GM23338 (cell line): ENCODE measurements around the gene FRMD4A. TPM values are rescaled to one million over a fixed set of nuclear protein-coding genes. Genes with fewer than 3 reads are reported as not detected.

ENCODE experiments used
- ATAC-seq: fragments of 200-7000 bp; cut with Tn5 transposase; 3 replicates; pipeline ENCODE4 v1.9.1; 2020
- DNase-seq: peaks from one replicate; pipeline ENCODE4 v3.0.0-alpha.2; 2015; ENCODE audit warnings: low spot score
- H2AFZ ChIP-seq: fragments of 200-600 bp; sonication (generic); 2 replicates; pipeline ENCODE4 v1.8.0; 2016; ENCODE audit warnings: antibody characterized with exemption, mild to moderate bottlenecking, moderate library complexity
- H3F3A ChIP-seq: fragments of 200-600 bp; sonication (generic); replicated peaks from 2 replicates; pipeline ENCODE4 v1.8.0; 2017; ENCODE audit warnings: antibody characterized with exemption, mixed run types, low read depth
- H3K27ac ChIP-seq: fragments of 200-600 bp; sonication (generic); 2 replicates; pipeline ENCODE4 v1.6.1; 2016; ENCODE audit warnings: low read depth
- H3K27me3 ChIP-seq: fragments of 200-600 bp; sonication (generic); 2 replicates; pipeline ENCODE4 v1.8.0; 2016; ENCODE audit warnings: mild to moderate bottlenecking, mixed run types, moderate library complexity; ENCODE audit not compliant: insufficient read depth
- H3K36me3 ChIP-seq: fragments of 200-600 bp; sonication (generic); 2 replicates; pipeline ENCODE4 v1.8.0; 2016; ENCODE audit warnings: mild to moderate bottlenecking; ENCODE audit not compliant: insufficient read depth
- H3K4me1 ChIP-seq: fragments of 200-600 bp; sonication (generic); 2 replicates; pipeline ENCODE4 v1.8.0; 2016; ENCODE audit warnings: mild to moderate bottlenecking, moderate library complexity; ENCODE audit not compliant: insufficient read depth
- H3K4me2 ChIP-seq: fragments of 200-600 bp; sonication (generic); 2 replicates; pipeline ENCODE4 v1.7.1; 2017; ENCODE audit warnings: mixed run types
- H3K4me3 ChIP-seq: fragments of 200-600 bp; sonication (generic); 2 replicates; pipeline ENCODE4 v1.6.1; 2016; ENCODE audit warnings: mixed run types
- H3K79me2 ChIP-seq: fragments of 200-600 bp; sonication (generic); replicated peaks from 2 replicates; pipeline ENCODE4 v1.8.0; 2017; ENCODE audit warnings: mild to moderate bottlenecking; ENCODE audit not compliant: insufficient read depth
- H3K9me2 ChIP-seq: fragments of 200-600 bp; sonication (generic); 2 replicates; pipeline ENCODE4 v1.8.0; 2017; ENCODE audit not compliant: insufficient read depth
- H4K20me1 ChIP-seq: fragments of 200-600 bp; sonication (generic); replicated peaks from 2 replicates; pipeline ENCODE4 v1.8.0; 2017; ENCODE audit warnings: mild to moderate bottlenecking; ENCODE audit not compliant: insufficient read depth
- H3K27ac Mint-ChIP-seq: 2 replicates; pipeline ENCODE4 v1.8.0; 2020; ENCODE audit warnings: inconsistent platforms, mild to moderate bottlenecking, moderate library complexity, mixed read lengths
- H3K27me3 Mint-ChIP-seq: 3 replicates; pipeline ENCODE4 v1.8.0; 2022; ENCODE audit warnings: low read depth, mild to moderate bottlenecking, moderate library complexity, mixed read lengths, inconsistent platforms; ENCODE audit not compliant: insufficient read depth, poor library complexity
- H3K36me3 Mint-ChIP-seq: 3 replicates; pipeline ENCODE4 v1.8.0; 2021; ENCODE audit warnings: low read depth, mild to moderate bottlenecking, inconsistent platforms, moderate library complexity, mixed read lengths
- H3K4me1 Mint-ChIP-seq: 3 replicates; pipeline ENCODE4 v1.8.0; 2020; ENCODE audit warnings: mild to moderate bottlenecking, inconsistent platforms, mixed read lengths
- H3K4me3 Mint-ChIP-seq: 3 replicates; pipeline ENCODE4 v1.8.0; 2021; ENCODE audit warnings: moderate library complexity, mild to moderate bottlenecking, inconsistent platforms, mixed read lengths
- H3K9me3 Mint-ChIP-seq: 3 replicates; pipeline ENCODE4 v1.8.0; 2020; ENCODE audit warnings: moderate library complexity, mild to moderate bottlenecking, inconsistent platforms, mixed read lengths
- CREB1 ChIP-seq: fragments of 250-450 bp; sonication (Bioruptor Pico); IDR thresholded peaks from 2 replicates; pipeline ENCODE4 v1.5.0; 2020; ENCODE audit warnings: low read depth, mild to moderate bottlenecking, moderate library complexity
- EZH2 ChIP-seq: fragments of 200-600 bp; sonication (generic); IDR thresholded peaks from one replicate; pipeline ENCODE4 v1.8.0; 2017; ENCODE audit warnings: antibody characterized with exemption, mild to moderate bottlenecking, low read depth; ENCODE audit not compliant: unreplicated experiment
- EZH2phosphoT487 ChIP-seq: fragments of 200-600 bp; sonication (generic); IDR thresholded peaks from one replicate; pipeline ENCODE4 v1.8.1; 2018; ENCODE audit warnings: antibody characterized with exemption; ENCODE audit not compliant: unreplicated experiment
- JUNB ChIP-seq: IDR thresholded peaks from one replicate; pipeline ENCODE4 v1.6.1; 2016; ENCODE audit warnings: antibody characterized with exemption; ENCODE audit not compliant: unreplicated experiment
- NANOG ChIP-seq: IDR thresholded peaks from 2 replicates; pipeline ENCODE4 v1.6.1; 2016; ENCODE audit warnings: antibody characterized with exemption, borderline replicate concordance
- STAT1 ChIP-seq: IDR thresholded peaks from one replicate; pipeline ENCODE4 v1.6.1; 2016; ENCODE audit warnings: antibody characterized with exemption; ENCODE audit not compliant: unreplicated experiment
- ZNF331 ChIP-seq: fragments of 250-450 bp; sonication (Bioruptor Pico); IDR thresholded peaks from 2 replicates; pipeline ENCODE4 v1.5.0; 2020; ENCODE audit warnings: low read depth, mild to moderate bottlenecking, moderate library complexity
- ZNF462 ChIP-seq: fragments of 250-450 bp; sonication (Bioruptor Pico); IDR thresholded peaks from 2 replicates; pipeline ENCODE4 v1.5.0; 2020; ENCODE audit warnings: mild to moderate bottlenecking, moderate library complexity
- polyA plus RNA-seq: library from polyadenylated mRNA; unstranded; fragments of >200 nt; fragmentation: Nextera tagmentation; extraction: Ambion mirVana; gene quantifications from 2 replicates; pipeline ENCODE4 v1.2.1, GENCODE V29; 2016
- total RNA-seq: library from RNA; depleted of rRNA; stranded (reverse); fragments of >200 nt; shearing (Covaris generic); gene quantifications from 2 replicates; pipeline ENCODE4 v1.2.3, GENCODE V29; 2014
- TF ChIP-seq, protein P1 (sequence below): IDR thresholded peaks from 2 replicates; pipeline ENCODE4 v1.6.1; 2016; ENCODE audit warnings: antibody characterized with exemption
- TF ChIP-seq, protein P2 (sequence below): IDR thresholded peaks from one replicate; pipeline ENCODE4 v1.6.1; 2018; ENCODE audit warnings: antibody characterized with exemption; ENCODE audit not compliant: unreplicated experiment

Gene FRMD4A
- total and polyA plus RNA-seq, 2 experiments from 2014 or later: 14.0 to 20.1 TPM

DNA sequence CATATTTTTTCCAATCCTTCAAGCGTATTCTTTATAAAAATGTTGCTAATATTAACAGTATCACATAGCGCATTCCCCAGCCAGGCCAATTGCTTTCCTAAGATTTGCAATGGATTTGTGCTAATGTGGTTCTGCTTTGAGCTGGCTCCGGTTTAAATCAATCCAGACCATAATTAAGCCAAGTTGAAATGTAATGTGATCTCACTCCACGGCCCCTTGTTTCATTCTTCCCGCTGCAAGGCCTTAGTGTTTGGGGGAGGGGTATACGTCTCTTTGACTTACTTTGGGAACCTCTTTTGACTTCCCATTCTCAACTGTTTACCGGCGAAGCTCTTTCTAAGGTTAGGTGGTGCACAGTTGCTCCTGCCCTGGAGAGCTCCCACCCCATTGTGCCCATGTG, 657.6 kb downstream of the FRMD4A start (continued):
- TF ChIP-seq ZNF462 (no peak), EZH2phosphoT487 (no peak), CREB1 (CRISPR knock-in tag) (no peak), JUNB (no peak)
- TF ChIP-seq, protein P1, sequence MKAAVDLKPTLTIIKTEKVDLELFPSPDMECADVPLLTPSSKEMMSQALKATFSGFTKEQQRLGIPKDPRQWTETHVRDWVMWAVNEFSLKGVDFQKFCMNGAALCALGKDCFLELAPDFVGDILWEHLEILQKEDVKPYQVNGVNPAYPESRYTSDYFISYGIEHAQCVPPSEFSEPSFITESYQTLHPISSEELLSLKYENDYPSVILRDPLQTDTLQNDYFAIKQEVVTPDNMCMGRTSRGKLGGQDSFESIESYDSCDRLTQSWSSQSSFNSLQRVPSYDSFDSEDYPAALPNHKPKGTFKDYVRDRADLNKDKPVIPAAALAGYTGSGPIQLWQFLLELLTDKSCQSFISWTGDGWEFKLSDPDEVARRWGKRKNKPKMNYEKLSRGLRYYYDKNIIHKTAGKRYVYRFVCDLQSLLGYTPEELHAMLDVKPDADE: no peak

DNA sequence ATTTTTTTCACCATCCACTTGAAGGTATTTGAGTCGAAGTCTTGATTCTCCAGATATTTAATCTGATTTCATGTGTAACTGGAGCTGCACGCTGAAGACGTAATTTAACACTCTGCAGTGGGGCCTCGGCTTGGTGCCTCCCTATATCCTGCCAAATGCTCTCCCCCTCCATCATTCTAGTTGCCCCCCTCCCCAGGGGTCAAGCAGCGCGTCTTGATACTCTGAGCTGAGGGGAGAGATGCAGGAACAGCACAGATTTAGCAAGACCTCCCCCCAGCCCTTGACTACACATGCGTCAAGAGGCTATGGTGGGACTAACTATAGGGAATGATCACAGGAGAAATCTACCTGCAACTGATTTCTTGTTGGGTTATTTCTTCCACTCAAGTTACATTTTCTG, 658.2 kb downstream of the FRMD4A start:
- no peak overlapping the region for H3K4me3 ChIP-seq
- H3K27me3 ChIP-seq: no peaks in the 10 kb centered on the region
- peaks cover 21% of the 10 kb centered on the region for H3K4me1 ChIP-seq
- H3K27ac ChIP-seq: peak overlapping the region; percentile 48
- Mint-ChIP-seq H3K27me3 (no peaks in the 10 kb centered on the region), H3K36me3 (peaks cover 33% of the 10 kb centered on the region), H3K4me3 (peak overlapping the region; percentile 2; the same call in 2 of the 3 replicates), H3K4me1 (peaks cover 30% of the 10 kb centered on the region), H3K9me3 (no peaks in the 10 kb centered on the region), H3K27ac (peak overlapping the region; percentile 88)
- 0 out of 2 replicates have a peak, but pooled peaks cover 4% of the 10 kb centered on the region for H3F3A ChIP-seq
- H3K79me2 ChIP-seq: no peaks in the 10 kb centered on the region
- no peaks in the 10 kb centered on the region for H4K20me1 ChIP-seq
- H3K9me2 ChIP-seq: peaks cover 7% of the 10 kb centered on the region; the same call in 1 of the 2 replicates
- DNase-seq (peak; percentile 59), ATAC-seq (peak; percentile 84)
- H3K4me2 ChIP-seq: peak overlapping the region; percentile 47
- H3K36me3 ChIP-seq: no peaks in the 10 kb centered on the region
- no peak overlapping the region for H2AFZ ChIP-seq
- TF ChIP-seq STAT1 (no peak), EZH2phosphoT487 (no peak), JUNB (no peak), ZNF331 (CRISPR knock-in tag) (no peak), CREB1 (CRISPR knock-in tag) (no peak), NANOG (no peak), EZH2 (no peak)
- TF ChIP-seq, protein P1: no peak
- TF ChIP-seq, protein P2, sequence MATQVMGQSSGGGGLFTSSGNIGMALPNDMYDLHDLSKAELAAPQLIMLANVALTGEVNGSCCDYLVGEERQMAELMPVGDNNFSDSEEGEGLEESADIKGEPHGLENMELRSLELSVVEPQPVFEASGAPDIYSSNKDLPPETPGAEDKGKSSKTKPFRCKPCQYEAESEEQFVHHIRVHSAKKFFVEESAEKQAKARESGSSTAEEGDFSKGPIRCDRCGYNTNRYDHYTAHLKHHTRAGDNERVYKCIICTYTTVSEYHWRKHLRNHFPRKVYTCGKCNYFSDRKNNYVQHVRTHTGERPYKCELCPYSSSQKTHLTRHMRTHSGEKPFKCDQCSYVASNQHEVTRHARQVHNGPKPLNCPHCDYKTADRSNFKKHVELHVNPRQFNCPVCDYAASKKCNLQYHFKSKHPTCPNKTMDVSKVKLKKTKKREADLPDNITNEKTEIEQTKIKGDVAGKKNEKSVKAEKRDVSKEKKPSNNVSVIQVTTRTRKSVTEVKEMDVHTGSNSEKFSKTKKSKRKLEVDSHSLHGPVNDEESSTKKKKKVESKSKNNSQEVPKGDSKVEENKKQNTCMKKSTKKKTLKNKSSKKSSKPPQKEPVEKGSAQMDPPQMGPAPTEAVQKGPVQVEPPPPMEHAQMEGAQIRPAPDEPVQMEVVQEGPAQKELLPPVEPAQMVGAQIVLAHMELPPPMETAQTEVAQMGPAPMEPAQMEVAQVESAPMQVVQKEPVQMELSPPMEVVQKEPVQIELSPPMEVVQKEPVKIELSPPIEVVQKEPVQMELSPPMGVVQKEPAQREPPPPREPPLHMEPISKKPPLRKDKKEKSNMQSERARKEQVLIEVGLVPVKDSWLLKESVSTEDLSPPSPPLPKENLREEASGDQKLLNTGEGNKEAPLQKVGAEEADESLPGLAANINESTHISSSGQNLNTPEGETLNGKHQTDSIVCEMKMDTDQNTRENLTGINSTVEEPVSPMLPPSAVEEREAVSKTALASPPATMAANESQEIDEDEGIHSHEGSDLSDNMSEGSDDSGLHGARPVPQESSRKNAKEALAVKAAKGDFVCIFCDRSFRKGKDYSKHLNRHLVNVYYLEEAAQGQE: no peak
